K562 (cell line): ENCODE data around the gene ZBP1.

Experiments
- PHF20 ChIP-seq: fragments of 450-650 bp; IDR thresholded peaks from 2 replicates; pipeline ENCODE4 v1.6.1; 2018; ENCODE audit not compliant: partially characterized antibody
- POLR2AphosphoS5 ChIP-seq: IDR thresholded peaks from 2 replicates; pipeline ENCODE4 v1.6.1; 2011; ENCODE audit warnings: mild to moderate bottlenecking, low read depth, low read length, moderate library complexity; ENCODE audit not compliant: control insufficient read depth, insufficient read depth
- SRSF1 ChIP-seq: fragments of 200-400 bp; formaldehyde crosslinking; IDR thresholded peaks from 2 replicates; pipeline ENCODE4 v1.6.1; 2017; ENCODE audit warnings: mild to moderate bottlenecking, low read depth, low read length, moderate library complexity
- ZC3H8 ChIP-seq: fragments of 450-650 bp; IDR thresholded peaks from 2 replicates; pipeline ENCODE4 v1.6.1; 2017
- ZNF436 ChIP-seq: fragments of 250-450, 450-650 bp; sonication (Bioruptor Pico); formaldehyde crosslinking; IDR thresholded peaks from 2 replicates; pipeline ENCODE4 v1.7.0; 2020; ENCODE audit warnings: mild to moderate bottlenecking

GRCh38 chr20:57632286-57632685 is 12.1 kb upstream of the ZBP1 start:
- TF ChIP-seq SRSF1 (no peak), PHF20 (no peak), POLR2AphosphoS5 (no peak), ZNF436 (CRISPR knock-in tag) (no peak), ZC3H8 (no peak)
